ENCODE data around the gene POFUT2.

Gene POFUT2

DNA sequence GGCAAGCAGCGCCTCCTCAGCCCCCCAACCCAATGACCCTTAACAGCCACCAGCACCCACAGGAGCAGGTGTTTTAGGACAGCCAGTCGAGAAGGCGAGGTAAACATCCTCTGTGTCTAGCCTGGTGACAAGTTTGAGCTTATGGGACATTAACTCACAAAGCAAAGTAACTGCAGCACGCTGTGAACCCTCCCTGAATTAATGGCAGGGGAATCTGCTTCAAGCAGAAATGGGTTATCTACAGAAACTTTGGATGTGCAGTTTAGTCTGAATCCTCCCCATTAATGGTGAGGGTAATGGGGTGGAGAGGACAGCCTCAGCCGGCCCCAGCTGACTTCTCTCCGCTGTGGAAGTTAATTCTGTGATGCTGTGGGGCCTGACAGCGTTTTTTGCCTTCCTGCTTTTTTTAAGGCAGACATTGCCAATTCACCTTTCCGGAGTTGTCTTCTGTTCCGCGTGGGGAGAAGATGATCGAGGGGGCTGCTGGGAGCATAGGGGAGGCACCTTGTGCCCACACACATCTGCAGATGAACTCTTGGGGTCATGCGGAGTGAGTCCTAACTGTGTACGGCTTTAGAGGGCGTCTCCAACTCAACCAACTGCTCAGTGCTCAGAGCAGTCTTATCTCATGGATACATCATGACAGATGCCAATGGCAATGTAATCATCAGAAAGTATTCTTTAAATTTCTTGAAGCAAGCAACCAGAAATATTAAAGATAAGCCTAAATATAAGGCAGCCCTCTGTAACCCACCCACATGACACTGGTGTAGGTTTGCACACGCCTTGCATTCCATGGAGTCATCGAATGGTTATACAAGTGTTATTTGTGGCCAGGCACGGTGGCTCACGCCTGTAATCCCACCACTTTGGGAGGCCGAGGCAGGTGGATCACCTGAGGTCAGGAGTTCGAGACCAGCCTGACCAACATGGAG is 41.0 kb downstream of the POFUT2 start:
- TF ChIP-seq, protein P1, sequence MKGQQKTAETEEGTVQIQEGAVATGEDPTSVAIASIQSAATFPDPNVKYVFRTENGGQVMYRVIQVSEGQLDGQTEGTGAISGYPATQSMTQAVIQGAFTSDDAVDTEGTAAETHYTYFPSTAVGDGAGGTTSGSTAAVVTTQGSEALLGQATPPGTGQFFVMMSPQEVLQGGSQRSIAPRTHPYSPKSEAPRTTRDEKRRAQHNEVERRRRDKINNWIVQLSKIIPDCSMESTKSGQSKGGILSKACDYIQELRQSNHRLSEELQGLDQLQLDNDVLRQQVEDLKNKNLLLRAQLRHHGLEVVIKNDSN (IDR thresholded peaks at IDR 0.05): no peak

DNA sequence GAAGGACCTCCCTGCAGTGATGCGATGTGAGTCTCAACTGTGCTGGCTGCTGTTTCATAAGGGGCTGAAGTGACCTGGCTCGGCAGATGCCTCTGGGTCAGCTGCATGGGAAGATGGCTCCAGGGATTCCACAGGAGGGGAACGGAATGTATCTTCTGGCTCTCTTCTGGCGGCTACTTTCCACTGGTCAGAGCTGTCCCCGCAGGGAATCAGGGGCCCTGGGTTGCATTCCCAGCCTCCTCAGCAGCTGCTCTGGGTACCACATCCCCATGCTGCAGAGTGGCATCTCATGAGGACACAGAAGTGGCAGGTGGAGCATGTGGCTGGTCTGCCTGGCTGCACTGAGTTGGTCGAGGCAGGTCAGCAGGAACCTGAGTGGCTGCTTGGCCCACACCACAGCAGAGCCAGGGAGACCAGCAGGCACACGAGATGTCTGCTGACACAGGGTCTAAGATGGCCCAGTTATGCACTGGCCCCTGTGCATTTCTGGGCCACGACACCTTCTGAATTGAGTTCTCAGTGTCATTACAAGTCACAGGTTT is 42.8 kb downstream of the POFUT2 start:
- TF ChIP-seq CREB1 (IDR thresholded peaks at IDR 0.05; ENCODE audit: low read depth): no peak
- no peak for TF ChIP-seq EGR1 (IDR thresholded peaks at IDR 0.05)
- no peak for TF ChIP-seq TCF12 (IDR thresholded peaks at IDR 0.05; ENCODE audit: low read depth)
- no peak for TF ChIP-seq EP300 (IDR thresholded peaks at IDR 0.05; ENCODE audit: borderline replicate concordance)
- no peak for TF ChIP-seq NFIC (IDR thresholded peaks at IDR 0.05)
- TF ChIP-seq FOXM1 (IDR thresholded peaks at IDR 0.05; ENCODE audit: borderline replicate concordance, low read depth): no peak
- TF ChIP-seq CEBPB (IDR thresholded peaks at IDR 0.05): no peak
- TF ChIP-seq, protein P1 (IDR thresholded peaks at IDR 0.05): no peak
- TF ChIP-seq, protein P2, sequence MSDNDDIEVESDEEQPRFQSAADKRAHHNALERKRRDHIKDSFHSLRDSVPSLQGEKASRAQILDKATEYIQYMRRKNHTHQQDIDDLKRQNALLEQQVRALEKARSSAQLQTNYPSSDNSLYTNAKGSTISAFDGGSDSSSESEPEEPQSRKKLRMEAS (IDR thresholded peaks at IDR 0.05): no peak
- no peak for TF ChIP-seq TAF1 (IDR thresholded peaks at IDR 0.05; ENCODE audit: low read depth)
- no peak for TF ChIP-seq RAD21 (IDR thresholded peaks at IDR 0.05; ENCODE audit: low read depth)
- TF ChIP-seq, protein P3, sequence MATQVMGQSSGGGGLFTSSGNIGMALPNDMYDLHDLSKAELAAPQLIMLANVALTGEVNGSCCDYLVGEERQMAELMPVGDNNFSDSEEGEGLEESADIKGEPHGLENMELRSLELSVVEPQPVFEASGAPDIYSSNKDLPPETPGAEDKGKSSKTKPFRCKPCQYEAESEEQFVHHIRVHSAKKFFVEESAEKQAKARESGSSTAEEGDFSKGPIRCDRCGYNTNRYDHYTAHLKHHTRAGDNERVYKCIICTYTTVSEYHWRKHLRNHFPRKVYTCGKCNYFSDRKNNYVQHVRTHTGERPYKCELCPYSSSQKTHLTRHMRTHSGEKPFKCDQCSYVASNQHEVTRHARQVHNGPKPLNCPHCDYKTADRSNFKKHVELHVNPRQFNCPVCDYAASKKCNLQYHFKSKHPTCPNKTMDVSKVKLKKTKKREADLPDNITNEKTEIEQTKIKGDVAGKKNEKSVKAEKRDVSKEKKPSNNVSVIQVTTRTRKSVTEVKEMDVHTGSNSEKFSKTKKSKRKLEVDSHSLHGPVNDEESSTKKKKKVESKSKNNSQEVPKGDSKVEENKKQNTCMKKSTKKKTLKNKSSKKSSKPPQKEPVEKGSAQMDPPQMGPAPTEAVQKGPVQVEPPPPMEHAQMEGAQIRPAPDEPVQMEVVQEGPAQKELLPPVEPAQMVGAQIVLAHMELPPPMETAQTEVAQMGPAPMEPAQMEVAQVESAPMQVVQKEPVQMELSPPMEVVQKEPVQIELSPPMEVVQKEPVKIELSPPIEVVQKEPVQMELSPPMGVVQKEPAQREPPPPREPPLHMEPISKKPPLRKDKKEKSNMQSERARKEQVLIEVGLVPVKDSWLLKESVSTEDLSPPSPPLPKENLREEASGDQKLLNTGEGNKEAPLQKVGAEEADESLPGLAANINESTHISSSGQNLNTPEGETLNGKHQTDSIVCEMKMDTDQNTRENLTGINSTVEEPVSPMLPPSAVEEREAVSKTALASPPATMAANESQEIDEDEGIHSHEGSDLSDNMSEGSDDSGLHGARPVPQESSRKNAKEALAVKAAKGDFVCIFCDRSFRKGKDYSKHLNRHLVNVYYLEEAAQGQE (IDR thresholded peaks at IDR 0.05; ENCODE audit: low read depth): no peak
- no peak for TF ChIP-seq TEAD4 (IDR thresholded peaks at IDR 0.05)
- TF ChIP-seq YY1 (IDR thresholded peaks at IDR 0.05; ENCODE audit: low read depth): no peak
- TF ChIP-seq ZBTB7A (IDR thresholded peaks at IDR 0.05; ENCODE audit: low read depth): no peak

DNA sequence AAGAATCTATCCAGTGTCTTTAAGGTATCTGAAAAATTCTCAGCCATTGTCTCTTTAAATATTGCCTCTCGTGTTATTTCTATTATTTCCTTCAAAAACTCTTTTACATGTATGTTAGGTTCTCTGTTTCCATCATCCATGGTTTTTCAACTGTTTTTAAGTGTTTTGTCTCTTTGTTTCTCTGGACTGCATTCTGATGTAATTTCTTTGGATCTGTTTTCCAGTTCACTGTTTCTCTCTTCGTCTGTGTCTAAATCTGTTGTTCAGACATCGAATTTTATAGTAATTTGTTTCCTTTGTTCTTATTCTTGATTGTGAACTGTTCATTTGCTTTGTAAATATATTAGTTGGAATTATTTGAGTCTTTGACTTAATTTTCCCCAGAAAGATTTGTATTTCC is 44.1 kb downstream of the POFUT2 start:
- no peak for TF ChIP-seq CREB1 (IDR thresholded peaks at IDR 0.05; ENCODE audit: low read depth)
- TF ChIP-seq, protein P2 (IDR thresholded peaks at IDR 0.05): no peak
- no peak for TF ChIP-seq TCF12 (IDR thresholded peaks at IDR 0.05; ENCODE audit: low read depth)
- TF ChIP-seq TAF1 (IDR thresholded peaks at IDR 0.05; ENCODE audit: low read depth): no peak
- TF ChIP-seq ZBTB7A (IDR thresholded peaks at IDR 0.05; ENCODE audit: low read depth): no peak
- TF ChIP-seq EGR1 (IDR thresholded peaks at IDR 0.05): no peak
- TF ChIP-seq EP300 (IDR thresholded peaks at IDR 0.05; ENCODE audit: borderline replicate concordance): no peak
- TF ChIP-seq, protein P3 (IDR thresholded peaks at IDR 0.05; ENCODE audit: low read depth): no peak
- TF ChIP-seq, protein P1 (IDR thresholded peaks at IDR 0.05): no peak
- no peak for TF ChIP-seq NFIC (IDR thresholded peaks at IDR 0.05)

DNA sequence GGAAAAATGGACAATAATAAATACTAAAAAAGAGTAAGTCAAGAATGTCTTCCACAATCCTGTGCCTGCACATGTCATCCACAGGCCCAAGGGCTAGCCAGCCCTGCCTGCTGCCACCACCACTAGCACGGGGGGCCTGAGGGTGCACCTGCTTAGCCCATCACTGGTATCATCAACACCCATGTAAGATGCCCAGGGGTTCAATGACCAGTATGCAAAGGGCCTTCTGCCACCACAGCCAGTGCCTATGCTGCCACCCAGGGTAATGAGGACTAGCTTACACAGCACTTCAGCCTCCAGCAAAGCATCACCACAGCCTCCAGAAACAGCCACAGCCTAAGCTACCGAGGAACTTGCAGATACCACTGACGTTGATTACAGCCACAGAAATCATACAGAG is 46.3 kb downstream of the POFUT2 start:
- TF ChIP-seq, protein P2 (IDR thresholded peaks at IDR 0.05): no peak

DNA sequence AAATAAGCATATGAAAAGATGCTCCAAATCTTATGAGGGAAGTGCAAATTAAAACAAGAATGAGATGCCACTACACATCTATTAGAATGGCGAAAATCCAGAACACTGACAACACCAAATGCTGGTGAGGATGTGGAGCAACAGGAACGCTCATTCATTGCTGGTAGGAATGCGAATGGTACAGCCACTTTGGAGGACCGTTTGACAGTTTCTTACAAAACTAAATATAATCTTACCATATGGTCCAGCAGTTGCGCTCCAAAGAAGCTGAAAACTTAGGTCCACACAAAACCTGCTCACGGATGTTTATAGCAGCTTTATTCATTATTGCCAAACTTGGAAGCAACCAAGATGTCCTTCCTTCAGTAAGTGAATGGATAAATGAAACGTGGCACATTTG is 50.3 kb downstream of the POFUT2 start:
- TF ChIP-seq ZBTB7A (IDR thresholded peaks at IDR 0.05; ENCODE audit: low read depth): no peak
- TF ChIP-seq, protein P3 (IDR thresholded peaks at IDR 0.05; ENCODE audit: low read depth): no peak
- TF ChIP-seq TEAD4 (IDR thresholded peaks at IDR 0.05): no peak
- TF ChIP-seq, protein P2 (IDR thresholded peaks at IDR 0.05): no peak
- no peak for TF ChIP-seq NFIC (IDR thresholded peaks at IDR 0.05)
- TF ChIP-seq CEBPB (IDR thresholded peaks at IDR 0.05): no peak
- TF ChIP-seq TAF1 (IDR thresholded peaks at IDR 0.05; ENCODE audit: low read depth): no peak
- no peak for TF ChIP-seq CREB1 (IDR thresholded peaks at IDR 0.05; ENCODE audit: low read depth)
- TF ChIP-seq, protein P1 (IDR thresholded peaks at IDR 0.05): no peak

Measured in Ishikawa (cell line).